HL-60 (cell line): Measurements from ENCODE around the gene TSPOAP1.

Experiments
- TF ChIP-seq, protein P1 (sequence below): IDR thresholded peaks from 2 replicates; pipeline ENCODE4 v1.6.1; 2012; ENCODE audit warnings: low read depth; ENCODE audit not compliant: insufficient replicate concordance
- TF ChIP-seq, protein P2 (sequence below): IDR thresholded peaks from one replicate; pipeline ENCODE4 v1.5.1; 2011; ENCODE audit warnings: low read length, control low read depth, inconsistent platforms; ENCODE audit not compliant: insufficient read depth

DNA sequence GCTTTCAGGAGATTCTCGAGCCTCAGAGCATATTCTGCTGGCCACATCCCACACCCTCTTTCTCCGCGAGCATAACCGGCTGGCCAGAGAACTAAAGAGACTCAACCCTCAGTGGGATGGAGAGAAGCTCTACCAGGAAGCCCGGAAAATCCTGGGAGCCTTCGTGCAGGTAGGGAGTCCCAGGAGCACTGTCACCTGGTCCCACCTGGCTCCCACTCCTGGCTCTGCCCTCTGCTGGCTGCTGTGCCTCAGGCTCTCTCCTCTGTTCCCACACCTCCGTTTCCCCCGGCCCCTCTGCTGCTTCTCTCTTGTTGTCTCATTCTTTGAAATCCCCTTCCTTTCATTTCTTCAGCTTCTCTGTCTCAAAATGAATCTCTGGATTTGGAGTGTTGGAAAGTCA is 73.8 kb downstream of the TSPOAP1 start:
- TF ChIP-seq, protein P1, sequence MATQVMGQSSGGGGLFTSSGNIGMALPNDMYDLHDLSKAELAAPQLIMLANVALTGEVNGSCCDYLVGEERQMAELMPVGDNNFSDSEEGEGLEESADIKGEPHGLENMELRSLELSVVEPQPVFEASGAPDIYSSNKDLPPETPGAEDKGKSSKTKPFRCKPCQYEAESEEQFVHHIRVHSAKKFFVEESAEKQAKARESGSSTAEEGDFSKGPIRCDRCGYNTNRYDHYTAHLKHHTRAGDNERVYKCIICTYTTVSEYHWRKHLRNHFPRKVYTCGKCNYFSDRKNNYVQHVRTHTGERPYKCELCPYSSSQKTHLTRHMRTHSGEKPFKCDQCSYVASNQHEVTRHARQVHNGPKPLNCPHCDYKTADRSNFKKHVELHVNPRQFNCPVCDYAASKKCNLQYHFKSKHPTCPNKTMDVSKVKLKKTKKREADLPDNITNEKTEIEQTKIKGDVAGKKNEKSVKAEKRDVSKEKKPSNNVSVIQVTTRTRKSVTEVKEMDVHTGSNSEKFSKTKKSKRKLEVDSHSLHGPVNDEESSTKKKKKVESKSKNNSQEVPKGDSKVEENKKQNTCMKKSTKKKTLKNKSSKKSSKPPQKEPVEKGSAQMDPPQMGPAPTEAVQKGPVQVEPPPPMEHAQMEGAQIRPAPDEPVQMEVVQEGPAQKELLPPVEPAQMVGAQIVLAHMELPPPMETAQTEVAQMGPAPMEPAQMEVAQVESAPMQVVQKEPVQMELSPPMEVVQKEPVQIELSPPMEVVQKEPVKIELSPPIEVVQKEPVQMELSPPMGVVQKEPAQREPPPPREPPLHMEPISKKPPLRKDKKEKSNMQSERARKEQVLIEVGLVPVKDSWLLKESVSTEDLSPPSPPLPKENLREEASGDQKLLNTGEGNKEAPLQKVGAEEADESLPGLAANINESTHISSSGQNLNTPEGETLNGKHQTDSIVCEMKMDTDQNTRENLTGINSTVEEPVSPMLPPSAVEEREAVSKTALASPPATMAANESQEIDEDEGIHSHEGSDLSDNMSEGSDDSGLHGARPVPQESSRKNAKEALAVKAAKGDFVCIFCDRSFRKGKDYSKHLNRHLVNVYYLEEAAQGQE = no peak
- TF ChIP-seq, protein P2, sequence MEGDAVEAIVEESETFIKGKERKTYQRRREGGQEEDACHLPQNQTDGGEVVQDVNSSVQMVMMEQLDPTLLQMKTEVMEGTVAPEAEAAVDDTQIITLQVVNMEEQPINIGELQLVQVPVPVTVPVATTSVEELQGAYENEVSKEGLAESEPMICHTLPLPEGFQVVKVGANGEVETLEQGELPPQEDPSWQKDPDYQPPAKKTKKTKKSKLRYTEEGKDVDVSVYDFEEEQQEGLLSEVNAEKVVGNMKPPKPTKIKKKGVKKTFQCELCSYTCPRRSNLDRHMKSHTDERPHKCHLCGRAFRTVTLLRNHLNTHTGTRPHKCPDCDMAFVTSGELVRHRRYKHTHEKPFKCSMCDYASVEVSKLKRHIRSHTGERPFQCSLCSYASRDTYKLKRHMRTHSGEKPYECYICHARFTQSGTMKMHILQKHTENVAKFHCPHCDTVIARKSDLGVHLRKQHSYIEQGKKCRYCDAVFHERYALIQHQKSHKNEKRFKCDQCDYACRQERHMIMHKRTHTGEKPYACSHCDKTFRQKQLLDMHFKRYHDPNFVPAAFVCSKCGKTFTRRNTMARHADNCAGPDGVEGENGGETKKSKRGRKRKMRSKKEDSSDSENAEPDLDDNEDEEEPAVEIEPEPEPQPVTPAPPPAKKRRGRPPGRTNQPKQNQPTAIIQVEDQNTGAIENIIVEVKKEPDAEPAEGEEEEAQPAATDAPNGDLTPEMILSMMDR = no peak
